Small intestine (tissue), 7 donors: Measurements from ENCODE around the gene SEZ6L2. TPM values are rescaled to one million over a fixed set of nuclear protein-coding genes. Genes with fewer than 3 reads are reported as not detected.
"Not testable (repeated sequence)": the region's sequence is repeated elsewhere in the genome, so short reads cannot be mapped to it uniquely, and the experiment has no call there.

Source experiments
- DNase-seq, 2 donors: peaks; one replicate each; pipeline versions ENCODE4 v3.0.0 to v3.0.0-alpha.2; 2013
- FAIRE-seq: peaks from 2 replicates; lab custom pipeline; 2012; peaks lifted over from hg19 to GRCh38; lab: Jason Lieb, UNC
- H3K27ac ChIP-seq, 3 donors: one replicate each; pipeline ENCODE4 v1.5.1; 2013; ENCODE audit warnings: low read length in 2 of 3, mild to moderate bottlenecking in 2 of 3, control low read depth in 1 of 3, inconsistent platforms in 1 of 3, low read depth in 1 of 3, moderate library complexity in 1 of 3
- H3K27me3 ChIP-seq, 3 donors: one replicate each; pipeline ENCODE4 v1.6.1; 2013; ENCODE audit warnings: low read length in 3 of 3, inconsistent platforms in 1 of 3; ENCODE audit not compliant: control insufficient read depth in 3 of 3, insufficient read depth in 3 of 3
- H3K36me3 ChIP-seq, 3 donors: one replicate each; pipeline ENCODE4 v1.6.1; 2013; ENCODE audit warnings: low read length in 3 of 3, inconsistent platforms in 1 of 3, low read depth in 1 of 3, mild to moderate bottlenecking in 1 of 3, moderate library complexity in 1 of 3; ENCODE audit not compliant: control insufficient read depth in 3 of 3, insufficient read depth in 2 of 3
- H3K4me1 ChIP-seq, 3 donors: one replicate each; pipeline ENCODE4 v1.6.1; 2013; ENCODE audit warnings: low read length in 2 of 3, inconsistent platforms in 1 of 3, low read depth in 1 of 3, mild to moderate bottlenecking in 1 of 3, moderate library complexity in 1 of 3; ENCODE audit not compliant: control insufficient read depth in 3 of 3, insufficient read depth in 2 of 3
- H3K4me3 ChIP-seq, 3 donors: one replicate each; pipeline ENCODE4 v1.5.1; 2013; ENCODE audit warnings: low read length in 3 of 3, control low read depth in 1 of 3, inconsistent platforms in 1 of 3, low read depth in 1 of 3, mild to moderate bottlenecking in 1 of 3, moderate library complexity in 1 of 3
- H3K9me3 ChIP-seq, 2 donors: one replicate each; pipeline ENCODE4 v1.6.1; 2013; ENCODE audit warnings: low read depth in 1 of 2, low read length in 1 of 2; ENCODE audit not compliant: control insufficient read depth in 2 of 2, insufficient read depth in 1 of 2
- WGBS, 3 donors: extraction: QIAGEN DNeasy Blood & Tissue Kit; methylation state at CpG; one replicate each; pipeline ENCODE4 v1.1.7; 2013; 5-methylcytosine and 5-hydroxymethylcytosine counted together
- polyA plus RNA-seq, 4 donors: library from polyadenylated mRNA; stranded (reverse) in 3 of 4; unstranded in 1 of 4; fragments of 200-250 nt in 3 of 4; fragments of 120-200 nt in 1 of 4; gene quantifications; one replicate each; pipeline versions ENCODE4 v1.2.1 to v1.2.3, GENCODE V29; 2013
- donor health status: healthy with polysubstance abuse.
- donor health status: control.
- donor health status: control.
- donor health status: Bipolar disorder and iron deficiency.
- donor health status: healthy.

The SEZ6L2 gene
- polyA plus RNA-seq, 4 donors: 0.67 to 38.9 (median 8.8) TPM

- H3K27ac ChIP-seq: no peak overlapping the region
Measured at GRCh38 chr16:29915590-29916247, 16.4 kb upstream of the SEZ6L2 start.

DNA sequence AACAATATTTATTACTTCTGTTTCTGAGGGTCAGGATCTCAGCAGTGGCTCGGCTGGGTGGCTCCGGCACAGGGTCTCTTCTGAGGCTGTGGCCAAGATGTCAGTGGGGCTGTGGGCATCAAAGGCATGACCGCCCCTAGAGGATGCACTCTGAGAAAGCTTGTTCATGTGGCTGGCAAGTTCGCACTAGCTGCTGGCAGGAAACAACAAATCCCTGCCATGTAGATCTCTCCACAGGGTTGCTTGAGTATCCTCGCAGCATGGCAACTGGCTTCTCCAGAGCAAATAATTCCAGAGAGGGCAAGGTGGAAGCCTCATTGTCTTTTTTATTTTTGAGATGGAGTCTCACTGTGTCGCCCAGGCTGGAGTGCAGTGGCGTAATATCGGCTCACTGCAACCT, 14.2 kb upstream of the SEZ6L2 start:
- Histone ChIP-seq H3K9me3 (no peaks in the 10 kb centered on the region), H3K27ac (no peak overlapping the region), H3K27me3 (no peaks in the 10 kb centered on the region), H3K4me1 (no peaks in the 10 kb centered on the region), H3K36me3 (peaks cover 0 to 44% (median 0%) of the 10 kb centered on the region in 3 donors), H3K4me3 (no peak overlapping the region)
- WGBS, 3 donors: 96 to 98% (median 97%) methylated on average over 8 of the region's 8 CpGs
- FAIRE-seq (no peak), DNase-seq (no peak)

More at GRCh38 chr16:29915590-29916247, 16.4 kb upstream of the SEZ6L2 start:
- Histone ChIP-seq H3K9me3 (no peaks in the 10 kb centered on the region), H3K36me3 (peaks cover 0 to 45% (median 3%) of the 10 kb centered on the region in 3 donors), H3K4me3 (no peak overlapping the region), H3K4me1 (no peaks in the 10 kb centered on the region), H3K27me3 (no peaks in the 10 kb centered on the region)
- DNase-seq (peak in 1 of 2 donors; percentile 26), FAIRE-seq (no peak)
- WGBS, 3 donors: 43 to 61% (median 55%) methylated on average over 6 of the region's 6 CpGs

DNA sequence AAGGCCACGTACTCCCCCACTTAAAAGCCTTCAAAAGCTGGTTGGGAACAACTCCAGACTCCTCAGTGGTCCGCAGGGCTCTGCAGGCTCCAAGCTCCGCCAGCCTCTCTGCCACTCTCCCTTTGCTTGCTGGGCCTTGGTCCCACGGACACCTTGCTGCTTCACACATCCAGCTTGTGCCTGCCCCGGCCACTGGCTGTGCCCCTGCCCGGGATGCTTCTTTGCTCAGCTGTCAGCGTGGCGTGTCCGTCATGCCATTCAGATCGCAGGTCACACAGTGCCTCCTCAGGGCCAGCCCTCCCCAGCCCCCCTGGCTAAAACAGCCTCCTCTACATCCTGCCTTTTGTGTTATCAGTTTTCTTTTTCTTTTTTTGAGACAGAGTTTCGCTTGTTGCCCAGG, 12.7 kb upstream of the SEZ6L2 start:
- 83 to 85% (median 84%) methylated on average over 11 of the region's 11 CpGs for WGBS, 3 donors
- no peak for FAIRE-seq
- Histone ChIP-seq H3K4me3 (no peak overlapping the region), H3K36me3 (peaks cover 0 to 43% (median 0%) of the 10 kb centered on the region in 3 donors), H3K4me1 (no peaks in the 10 kb centered on the region), H3K27me3 (no peaks in the 10 kb centered on the region), H3K27ac (no peak overlapping the region), H3K9me3 (no peaks in the 10 kb centered on the region)
- DNase-seq: no peak

- 82 to 93% (median 88%) methylated on average over 15 of the region's 15 CpGs for WGBS, 3 donors
- no peaks in the 10 kb centered on the region for H3K9me3 ChIP-seq
- H3K27me3 ChIP-seq: no peaks in the 10 kb centered on the region
- no peak for FAIRE-seq
- no peaks in the 10 kb centered on the region for H3K4me1 ChIP-seq
- H3K4me3 ChIP-seq: no peak overlapping the region
- no peak overlapping the region for H3K27ac ChIP-seq
- peaks cover 0 to 44% (median 0%) of the 10 kb centered on the region in 3 donors for H3K36me3 ChIP-seq
- DNase-seq: no peak
Measured at GRCh38 chr16:29911676-29912010, 12.3 kb upstream of the SEZ6L2 start.

GRCh38 chr16:29910819-29911675, 11.7 kb upstream of the SEZ6L2 start:
- Histone ChIP-seq H3K27ac (no peak overlapping the region), H3K4me3 (no peak overlapping the region), H3K9me3 (no peaks in the 10 kb centered on the region), H3K4me1 (no peaks in the 10 kb centered on the region), H3K27me3 (no peaks in the 10 kb centered on the region), H3K36me3 (peaks cover 0 to 47% (median 0%) of the 10 kb centered on the region in 3 donors)
- FAIRE-seq (no peak), DNase-seq (no peak)
- WGBS, 3 donors: 89 to 91% (median 89%) methylated on average over 19 to 20 of the region's 20 CpGs

GRCh38 chr16:29909851-29910250, 10.5 kb upstream of the SEZ6L2 start:
- peaks cover 0 to 59% (median 0%) of the 10 kb centered on the region in 3 donors for H3K36me3 ChIP-seq
- not testable (repeated sequence) for H3K9me3 ChIP-seq, H3K4me3 ChIP-seq, FAIRE-seq, H3K4me1 ChIP-seq, DNase-seq, H3K27me3 ChIP-seq, H3K27ac ChIP-seq
- 82 to 98% (median 97%) methylated on average over 4 to 6 of the region's 6 CpGs for WGBS, 3 donors

- DNase-seq (no peak), FAIRE-seq (no peak)
- no peaks in the 10 kb centered on the region for H3K9me3 ChIP-seq
- no peaks in the 10 kb centered on the region for H3K4me1 ChIP-seq
- peaks cover 0 to 58% (median 0%) of the 10 kb centered on the region in 3 donors for H3K36me3 ChIP-seq
- 82 to 93% (median 89%) methylated on average over 2 of the region's 2 CpGs for WGBS, 3 donors
- H3K4me3 ChIP-seq: no peak overlapping the region
- no peaks in the 10 kb centered on the region for H3K27me3 ChIP-seq
- no peak overlapping the region for H3K27ac ChIP-seq
Measured at GRCh38 chr16:29909391-29909790, 10.0 kb upstream of the SEZ6L2 start.

DNA sequence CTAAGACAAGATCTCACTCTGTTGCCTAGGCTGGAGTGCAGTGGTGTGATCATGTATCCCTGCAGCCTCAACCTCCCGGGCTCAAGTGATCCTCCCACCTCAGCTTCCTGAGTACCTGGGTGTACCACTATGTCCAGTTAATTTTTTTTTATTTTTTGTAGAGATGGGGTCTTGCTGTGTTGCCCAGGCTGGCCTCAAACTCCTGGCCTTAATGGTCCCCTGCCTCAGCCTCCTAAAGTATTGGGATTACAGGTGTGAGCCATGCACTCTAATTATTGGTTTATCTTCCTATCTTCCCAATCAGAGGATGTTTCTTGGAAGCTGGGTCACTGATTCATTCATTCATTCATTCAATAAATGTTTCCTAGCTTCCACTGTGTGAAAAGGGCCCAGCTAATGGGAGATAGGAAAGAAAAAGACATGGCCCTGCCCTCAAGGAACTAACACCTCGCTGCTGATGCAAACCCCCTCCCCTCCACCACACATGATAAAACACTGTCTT, 9.4 kb upstream of the SEZ6L2 start:
- no peak for FAIRE-seq
- no peak for DNase-seq
- WGBS, 3 donors: 81 to 95% (median 92%) methylated on average over 2 of the region's 2 CpGs
- Histone ChIP-seq H3K27ac (no peak overlapping the region), H3K36me3 (peaks cover 0 to 55% (median 0%) of the 10 kb centered on the region in 3 donors), H3K9me3 (no peaks in the 10 kb centered on the region), H3K27me3 (no peaks in the 10 kb centered on the region), H3K4me1 (no peaks in the 10 kb centered on the region), H3K4me3 (no peak overlapping the region)
